DND-41 (cell line): Measurements from ENCODE around the gene FYB1.

ENCODE experiments used
- ATAC-seq: fragments of 200-7000 bp; cut with Tn5 transposase; 3 replicates; pipeline ENCODE4 v1.9.1; 2021; ENCODE audit warnings: low read depth; ENCODE audit not compliant: insufficient read depth
- DNase-seq: peaks from one replicate; pipeline ENCODE4 v3.0.0-alpha.2; 2020
- H2AFZ ChIP-seq: 2 replicates; pipeline ENCODE4 v1.6.0; 2012; ENCODE audit warnings: low read depth, low read length
- H3K27ac ChIP-seq: 2 replicates; pipeline ENCODE4 v1.5.1; 2012; ENCODE audit warnings: low read length, inconsistent platforms
- H3K27me3 ChIP-seq: fragments of 200-600 bp; sonication (generic); 2 replicates; pipeline ENCODE4 v1.6.0; 2012; ENCODE audit warnings: low read length, mild to moderate bottlenecking, inconsistent platforms; ENCODE audit not compliant: insufficient read depth, poor library complexity
- H3K36me3 ChIP-seq: 2 replicates; pipeline ENCODE4 v1.5.1; 2012; ENCODE audit warnings: low read length, inconsistent platforms; ENCODE audit not compliant: insufficient read depth
- H3K4me1 ChIP-seq: 2 replicates; pipeline ENCODE4 v1.5.1; 2012; ENCODE audit warnings: mild to moderate bottlenecking, low read length; ENCODE audit not compliant: insufficient read depth
- H3K4me2 ChIP-seq: 2 replicates; pipeline ENCODE4 v1.6.0; 2012; ENCODE audit warnings: mild to moderate bottlenecking, moderate library complexity, low read length, inconsistent platforms; ENCODE audit not compliant: insufficient read depth
- H3K4me3 ChIP-seq, 2 experiments: fragments of 200-600 bp in 1 of 2; shearing (Covaris generic) in 1 of 2; 2 replicates each; pipeline ENCODE4 v1.5.1; 2012 to 2016; ENCODE audit warnings: inconsistent platforms in 2 of 2, low read length in 2 of 2, mild to moderate bottlenecking in 2 of 2, low read depth in 1 of 2, moderate library complexity in 1 of 2
- H3K79me2 ChIP-seq: 2 replicates; pipeline ENCODE4 v1.6.0; 2012; ENCODE audit warnings: low read length, inconsistent platforms; ENCODE audit not compliant: insufficient read depth
- H3K9ac ChIP-seq: 2 replicates; pipeline ENCODE4 v1.6.0; 2012; ENCODE audit warnings: low read depth, mild to moderate bottlenecking, inconsistent platforms, low read length, moderate library complexity
- H3K9me3 ChIP-seq: 2 replicates; pipeline ENCODE4 v1.5.1; 2012; ENCODE audit warnings: low read length, moderate library complexity, mild to moderate bottlenecking, inconsistent platforms; ENCODE audit not compliant: insufficient read depth, severe bottlenecking
- H4K20me1 ChIP-seq: 2 replicates; pipeline ENCODE4 v1.6.0; 2012; ENCODE audit warnings: low read length; ENCODE audit not compliant: insufficient read depth
- EZH2 ChIP-seq: IDR thresholded peaks from 3 replicates; pipeline ENCODE4 v1.6.1; 2012; ENCODE audit warnings: borderline replicate concordance, low read depth, mild to moderate bottlenecking, moderate library complexity, low read length, inconsistent platforms; ENCODE audit not compliant: severe bottlenecking
- TF ChIP-seq, protein P1 (sequence below): IDR thresholded peaks from 2 replicates; pipeline ENCODE4 v1.5.1; 2012; ENCODE audit warnings: borderline replicate concordance, low read length, moderate library complexity, mild to moderate bottlenecking; ENCODE audit not compliant: poor library complexity, severe bottlenecking; ENCODE audit errors: extremely low read depth

The FYB1 gene

DNA sequence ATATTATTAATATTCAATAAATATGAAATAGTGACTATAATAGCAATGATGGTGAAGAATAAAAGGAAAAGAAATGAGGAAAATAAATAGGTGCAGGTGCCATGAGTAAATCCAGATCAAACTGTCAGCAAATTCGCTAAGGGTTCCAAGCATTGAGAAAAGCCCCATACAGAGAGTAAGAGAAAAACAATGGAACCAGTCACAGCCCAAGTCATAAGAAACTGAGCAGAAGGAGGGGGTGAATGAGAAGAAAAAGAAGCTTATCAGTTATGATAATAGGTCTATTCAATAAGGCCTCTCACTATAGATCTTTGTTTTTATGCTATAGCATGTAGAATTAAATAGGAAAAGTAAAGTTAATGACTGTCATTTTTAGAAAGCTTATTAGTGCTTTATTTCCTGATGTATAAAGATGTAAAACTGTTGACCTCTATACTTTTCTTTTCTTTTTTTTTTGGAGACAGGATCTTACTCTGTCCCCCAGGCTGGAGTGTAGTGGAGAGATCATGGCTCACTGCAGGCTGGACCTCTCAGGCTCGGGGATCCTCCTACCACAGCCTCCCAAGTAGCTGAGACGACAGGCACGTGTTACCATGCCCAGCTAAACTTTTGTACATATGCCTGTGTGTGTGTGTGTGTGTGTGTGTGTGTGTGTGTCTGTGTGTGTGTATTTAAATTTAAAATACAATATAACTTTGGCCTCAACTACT, 72.4 kb downstream of the FYB1 start:
- H3K36me3 ChIP-seq = no peaks in the 10 kb centered on the region
- H3K4me1 ChIP-seq = peaks cover 10% of the 10 kb centered on the region
- H3K4me3 ChIP-seq = no peak overlapping the region
- H3K4me2 ChIP-seq = no peak overlapping the region
- no peaks in the 10 kb centered on the region for H3K9me3 ChIP-seq
- no peak overlapping the region for H2AFZ ChIP-seq
- no peak overlapping the region for H3K9ac ChIP-seq
- H3K27me3 ChIP-seq = no peaks in the 10 kb centered on the region
- DNase-seq = no peak
- no peak overlapping the region for H3K27ac ChIP-seq
- TF ChIP-seq EZH2 = no peak
- TF ChIP-seq, protein P1, sequence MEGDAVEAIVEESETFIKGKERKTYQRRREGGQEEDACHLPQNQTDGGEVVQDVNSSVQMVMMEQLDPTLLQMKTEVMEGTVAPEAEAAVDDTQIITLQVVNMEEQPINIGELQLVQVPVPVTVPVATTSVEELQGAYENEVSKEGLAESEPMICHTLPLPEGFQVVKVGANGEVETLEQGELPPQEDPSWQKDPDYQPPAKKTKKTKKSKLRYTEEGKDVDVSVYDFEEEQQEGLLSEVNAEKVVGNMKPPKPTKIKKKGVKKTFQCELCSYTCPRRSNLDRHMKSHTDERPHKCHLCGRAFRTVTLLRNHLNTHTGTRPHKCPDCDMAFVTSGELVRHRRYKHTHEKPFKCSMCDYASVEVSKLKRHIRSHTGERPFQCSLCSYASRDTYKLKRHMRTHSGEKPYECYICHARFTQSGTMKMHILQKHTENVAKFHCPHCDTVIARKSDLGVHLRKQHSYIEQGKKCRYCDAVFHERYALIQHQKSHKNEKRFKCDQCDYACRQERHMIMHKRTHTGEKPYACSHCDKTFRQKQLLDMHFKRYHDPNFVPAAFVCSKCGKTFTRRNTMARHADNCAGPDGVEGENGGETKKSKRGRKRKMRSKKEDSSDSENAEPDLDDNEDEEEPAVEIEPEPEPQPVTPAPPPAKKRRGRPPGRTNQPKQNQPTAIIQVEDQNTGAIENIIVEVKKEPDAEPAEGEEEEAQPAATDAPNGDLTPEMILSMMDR = no peak
- ATAC-seq = no peak
- H3K79me2 ChIP-seq = no peaks in the 10 kb centered on the region
- no peaks in the 10 kb centered on the region for H4K20me1 ChIP-seq

DNA sequence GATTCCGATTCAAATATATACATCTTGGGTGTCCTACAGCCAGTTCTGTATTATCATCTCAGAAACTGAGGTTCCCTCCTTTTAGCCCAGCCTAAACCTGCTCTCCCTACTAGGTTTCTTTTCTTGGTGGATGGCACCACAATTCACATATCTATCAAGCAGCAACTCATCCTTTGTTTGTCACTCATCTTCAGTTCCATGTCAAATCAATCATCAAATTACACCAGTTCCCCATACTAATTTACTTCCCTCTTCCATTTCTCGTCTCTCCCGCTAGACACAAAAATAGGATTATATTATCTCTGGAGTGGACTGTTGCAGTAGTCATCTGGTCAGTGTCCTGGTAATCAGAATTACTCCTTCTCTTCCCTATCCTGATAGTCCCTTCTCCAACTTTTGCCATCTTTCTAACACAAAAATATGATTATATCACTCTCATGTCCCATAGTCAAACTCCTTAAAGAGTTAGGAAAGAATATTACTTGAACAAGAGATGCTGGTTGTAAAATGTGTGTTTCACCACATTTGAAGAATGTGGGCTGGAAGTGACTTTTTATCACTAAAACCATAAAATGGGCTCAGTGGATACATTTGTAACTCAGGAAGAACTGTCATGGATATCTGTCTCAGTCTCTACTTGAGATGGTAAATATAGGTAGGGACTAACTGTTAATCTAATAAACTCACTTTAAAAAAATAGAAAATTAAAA, 76.1 kb downstream of the FYB1 start:
- H3K4me1 ChIP-seq = no peaks in the 10 kb centered on the region
- no peak for TF ChIP-seq EZH2
- TF ChIP-seq, protein P1 = no peak
- H3K4me3 ChIP-seq = no peak overlapping the region
- H3K9ac ChIP-seq = no peak overlapping the region
- no peak overlapping the region for H3K27ac ChIP-seq
- no peaks in the 10 kb centered on the region for H3K9me3 ChIP-seq
- H3K36me3 ChIP-seq = no peaks in the 10 kb centered on the region
- H3K27me3 ChIP-seq = no peaks in the 10 kb centered on the region
- no peak overlapping the region for H3K4me2 ChIP-seq
- no peaks in the 10 kb centered on the region for H4K20me1 ChIP-seq
- no peak overlapping the region for H2AFZ ChIP-seq
- no peaks in the 10 kb centered on the region for H3K79me2 ChIP-seq
- no peak for ATAC-seq
- DNase-seq = no peak

DNA sequence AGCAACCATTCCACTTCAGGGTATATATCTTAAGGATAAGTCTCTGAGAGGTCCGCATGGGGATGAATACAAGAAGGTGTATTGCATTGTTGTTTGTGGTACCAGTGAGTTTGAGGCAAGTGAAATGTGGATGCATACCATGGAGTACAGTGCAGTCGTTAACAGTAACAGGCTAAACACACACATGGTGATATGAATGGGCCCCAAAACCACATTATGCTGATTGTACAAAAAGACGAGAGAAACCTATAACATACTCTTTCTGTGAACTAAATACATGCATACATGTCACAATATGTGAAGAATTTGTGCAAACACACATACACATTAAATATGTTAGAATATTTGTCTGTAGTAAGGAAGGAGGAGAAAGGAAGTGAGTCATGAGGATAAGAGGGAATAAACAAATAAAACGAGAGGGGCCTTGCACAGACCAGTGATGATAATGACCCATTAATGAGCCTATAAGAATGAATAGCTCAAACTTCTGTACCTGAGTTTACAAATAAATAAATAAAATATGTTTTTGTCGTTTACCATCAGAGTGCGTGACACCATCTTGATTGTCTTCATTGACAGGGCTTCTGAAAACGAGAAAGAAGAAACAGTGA, 78.7 kb downstream of the FYB1 start:
- Histone ChIP-seq H3K9me3 (no peaks in the 10 kb centered on the region), H3K4me1 (no peaks in the 10 kb centered on the region), H3K27ac (no peak overlapping the region), H4K20me1 (no peaks in the 10 kb centered on the region), H3K4me3 (no peak overlapping the region), H3K79me2 (no peaks in the 10 kb centered on the region), H3K4me2 (no peak overlapping the region), H3K27me3 (no peaks in the 10 kb centered on the region), H2AFZ (no peak overlapping the region), H3K36me3 (no peaks in the 10 kb centered on the region), H3K9ac (no peak overlapping the region)
- DNase-seq (no peak), ATAC-seq (no peak)
- TF ChIP-seq EZH2 = no peak
- TF ChIP-seq, protein P1 = no peak
